ENCODE data around the gene CELF4. TPM values are rescaled to one million over a fixed set of nuclear protein-coding genes. Genes with fewer than 3 reads are reported as not detected.

The CELF4 gene
- polyA plus RNA-seq, 1 experiment = not detected

GRCh38 chr18:37277804-37278203 lies 287.8 kb downstream of the CELF4 start:
- DNase-seq (ENCODE audit: low read depth) = no peak
- no peak for TF ChIP-seq CTCF (IDR thresholded peaks at IDR 0.05; ENCODE audit: insufficient read depth, low read depth, low read length)
- POLR2A ChIA-PET = no interaction called here
- CTCF ChIA-PET = no interaction called here
- Histone ChIP-seq H3K4me3 (ENCODE audit: low read depth, low read length) (no peak overlapping the region), H3K36me3 (ENCODE audit: control insufficient read depth, insufficient read depth, low read length) (no peaks in the 10 kb centered on the region), H3K27me3 (ENCODE audit: control insufficient read depth, insufficient read depth, low read length) (peaks cover 17% of the 10 kb centered on the region)

GRCh38 chr18:37276111-37276890 lies 289.3 kb downstream of the CELF4 start:
- CTCF ChIA-PET = no interaction called here
- DNase-seq (ENCODE audit: low read depth) = no peak
- H3K36me3 ChIP-seq (ENCODE audit: control insufficient read depth, insufficient read depth, low read length) = no peaks in the 10 kb centered on the region
- peaks cover 17% of the 10 kb centered on the region for H3K27me3 ChIP-seq (ENCODE audit: control insufficient read depth, insufficient read depth, low read length)
- H3K4me3 ChIP-seq (ENCODE audit: low read depth, low read length) = no peak overlapping the region
- no peak for TF ChIP-seq CTCF (IDR thresholded peaks at IDR 0.05; ENCODE audit: insufficient read depth, low read depth, low read length)
- POLR2A ChIA-PET = no interaction called here

- POLR2A ChIA-PET = no interaction called here
- H3K27me3 ChIP-seq (ENCODE audit: control insufficient read depth, insufficient read depth, low read length) = peaks cover 17% of the 10 kb centered on the region
- no peaks in the 10 kb centered on the region for H3K36me3 ChIP-seq (ENCODE audit: control insufficient read depth, insufficient read depth, low read length)
- H3K4me3 ChIP-seq (ENCODE audit: low read depth, low read length) = no peak overlapping the region
- TF ChIP-seq CTCF (IDR thresholded peaks at IDR 0.05; ENCODE audit: insufficient read depth, low read depth, low read length) = no peak
- CTCF ChIA-PET = no interaction called here
- DNase-seq (ENCODE audit: low read depth) = no peak
Observed at GRCh38 chr18:37275237-37275741, 290.3 kb downstream of the CELF4 start.

GRCh38 chr18:37274309-37275236 lies 291.0 kb downstream of the CELF4 start:
- ChIA-PET POLR2A (no interaction called here), CTCF (no interaction called here)
- Histone ChIP-seq H3K36me3 (ENCODE audit: control insufficient read depth, insufficient read depth, low read length) (no peaks in the 10 kb centered on the region), H3K27me3 (ENCODE audit: control insufficient read depth, insufficient read depth, low read length) (peaks cover 17% of the 10 kb centered on the region), H3K4me3 (ENCODE audit: low read depth, low read length) (no peak overlapping the region)
- TF ChIP-seq CTCF (IDR thresholded peaks at IDR 0.05; ENCODE audit: insufficient read depth, low read depth, low read length) = no peak
- no peak for DNase-seq (ENCODE audit: low read depth)

- Histone ChIP-seq H3K36me3 (ENCODE audit: control insufficient read depth, insufficient read depth, low read length) (no peaks in the 10 kb centered on the region), H3K4me3 (ENCODE audit: low read depth, low read length) (no peak overlapping the region), H3K27me3 (ENCODE audit: control insufficient read depth, insufficient read depth, low read length) (peaks cover 17% of the 10 kb centered on the region)
- TF ChIP-seq CTCF (IDR thresholded peaks at IDR 0.05; ENCODE audit: insufficient read depth, low read depth, low read length) = no peak
- CTCF ChIA-PET = no interaction called here
- POLR2A ChIA-PET = no interaction called here
- no peak for DNase-seq (ENCODE audit: low read depth)
Observed at GRCh38 chr18:37272841-37273240, 292.8 kb downstream of the CELF4 start.
